ENCODE results near the gene UBL7.
A peak's percentile ranks its signal among the peaks of the same experiment; 100 is the strongest.

Gene UBL7

GRCh38 chr15:74406517-74406916 lies 54.4 kb downstream of the UBL7 start:
- DNase-seq, result no peak

GRCh38 chr15:74405823-74406222 lies 55.1 kb downstream of the UBL7 start:
- no peak for DNase-seq

- peak; percentile 52 for DNase-seq
Measured at GRCh38 chr15:74403991-74404563, 56.9 kb downstream of the UBL7 start.

GRCh38 chr15:74403588-74403919 lies 57.4 kb downstream of the UBL7 start:
- DNase-seq, result no peak

GRCh38 chr15:74402873-74403587 lies 57.9 kb downstream of the UBL7 start:
- no peak for DNase-seq

GRCh38 chr15:74402337-74402841 lies 58.6 kb downstream of the UBL7 start:
- no peak for DNase-seq

- no peak for DNase-seq
Measured at GRCh38 chr15:74400915-74401757, 59.8 kb downstream of the UBL7 start.

GRCh38 chr15:74400313-74400860 lies 60.6 kb downstream of the UBL7 start:
- DNase-seq, result no peak

- DNase-seq, result peak; percentile 91
Measured at GRCh38 chr15:74399511-74400312, 61.2 kb downstream of the UBL7 start.

- DNase-seq, result no peak
Measured at GRCh38 chr15:74399100-74399499, 61.9 kb downstream of the UBL7 start.

- DNase-seq, result no peak
Measured at GRCh38 chr15:74398183-74398582, 62.8 kb downstream of the UBL7 start.

- no peak for DNase-seq
Measured at GRCh38 chr15:74397239-74398068, 63.5 kb downstream of the UBL7 start.

- DNase-seq, result peak; percentile 86
Measured at GRCh38 chr15:74396445-74397238, 64.3 kb downstream of the UBL7 start.

GRCh38 chr15:74396146-74396438 lies 64.9 kb downstream of the UBL7 start:
- DNase-seq, result no peak

All from fibroblast of skin of right quadriceps (primary cell).